ENCODE measurements around the gene PBX2. TPM values are rescaled to one million over a fixed set of nuclear protein-coding genes. Genes with fewer than 3 reads are reported as not detected.
"Not testable (repeated sequence)": the region's sequence is repeated elsewhere in the genome, so short reads cannot be mapped to it uniquely, and the experiment has no call there.

PBX2 gene
- total RNA-seq, 1 experiment from 2014 or later: 84.0 TPM

GRCh38 chr6:32195652-32195901, 5.6 kb upstream of the PBX2 start:
- H3K4me1 ChIP-seq (ENCODE audit: insufficient read depth, low read length, poor library complexity, severe bottlenecking): peaks cover 41% of the 10 kb centered on the region
- peak overlapping the region; percentile 99 for H3K27ac ChIP-seq (ENCODE audit: low read depth, low read length, poor library complexity, severe bottlenecking)
- TF ChIP-seq EZH2 (IDR thresholded peaks at IDR 0.05; ENCODE audit: borderline replicate concordance, low read depth, low read length, poor library complexity, severe bottlenecking): no peak
- peak; percentile 12; the same call in 1 of the 2 replicates for TF ChIP-seq CTCF (conservative IDR thresholded peaks at IDR 0.05; ENCODE audit: low read depth, low read length)
- H3K4me3 ChIP-seq (ENCODE audit: low read depth, low read length, poor library complexity, severe bottlenecking): peak overlapping the region; percentile 64
- intact Hi-C loops (cut with micrococcal nuclease; ENCODE audit: unreplicated experiment): loop anchor here (1.0 to 2.0 kb wide), 2 partner anchors 67 to 76 kb away; partner anchors contain the start of gene ATF6B
- CTCF ChIA-PET: interaction anchor here (0.6 to 1.0 kb wide), 4 partner anchors 18 to 174 kb away, joined by 3 to 4 read pairs (median 4); partner anchors contain the start of gene EGFL8
- DNase-seq (ENCODE audit: low spot score): peak; percentile 100
- H3K27me3 ChIP-seq (replicated peaks; ENCODE audit: insufficient read depth, low read depth, low read length, poor library complexity): no peaks in the 10 kb centered on the region
- no peaks in the 10 kb centered on the region for H3K9me3 ChIP-seq (ENCODE audit: low read depth, low read length, poor library complexity, severe bottlenecking)
- no peaks in the 10 kb centered on the region for H3K36me3 ChIP-seq (ENCODE audit: insufficient read depth, low read length, poor library complexity, severe bottlenecking)
- POLR2A ChIA-PET (ENCODE audit: low non-redundant PET): interaction anchor here (0.5 to 1.0 kb wide), 4 partner anchors 60 to 776 kb away, joined by 3 to 4 read pairs (median 4); no protein-coding TSS in a partner anchor
- no TSS peak for BruUV-seq (replicated peaks)

- ChIA-PET CTCF (interaction anchor here (0.6 to 1.0 kb wide), 3 partner anchors 17 to 174 kb away, joined by 3 to 4 read pairs (median 4); partner anchors contain the start of gene EGFL8), POLR2A (ENCODE audit: low non-redundant PET) (interaction anchor here (0.5 to 1.0 kb wide), 3 partner anchors 66 to 777 kb away, joined by 3 to 4 read pairs (median 4); no protein-coding TSS in a partner anchor)
- Histone ChIP-seq H3K27ac (ENCODE audit: low read depth, low read length, poor library complexity, severe bottlenecking) (peak overlapping the region; percentile 99), H3K27me3 (replicated peaks; ENCODE audit: insufficient read depth, low read depth, low read length, poor library complexity) (no peaks in the 10 kb centered on the region), H3K36me3 (ENCODE audit: insufficient read depth, low read length, poor library complexity, severe bottlenecking) (no peaks in the 10 kb centered on the region), H3K4me3 (ENCODE audit: low read depth, low read length, poor library complexity, severe bottlenecking) (peak overlapping the region; percentile 64), H3K4me1 (ENCODE audit: insufficient read depth, low read length, poor library complexity, severe bottlenecking) (peaks cover 44% of the 10 kb centered on the region), H3K9me3 (ENCODE audit: low read depth, low read length, poor library complexity, severe bottlenecking) (no peaks in the 10 kb centered on the region)
- DNase-seq (ENCODE audit: low spot score): peak; percentile 76
- BruUV-seq (replicated peaks): TSS peak; percentile 89
- intact Hi-C loops (cut with micrococcal nuclease; ENCODE audit: unreplicated experiment): loop anchor here (1.0 to 2.0 kb wide), 2 partner anchors 66 to 76 kb away; partner anchors contain the start of gene ATF6B
- no peak for TF ChIP-seq EZH2 (IDR thresholded peaks at IDR 0.05; ENCODE audit: borderline replicate concordance, low read depth, low read length, poor library complexity, severe bottlenecking)
- TF ChIP-seq CTCF (conservative IDR thresholded peaks at IDR 0.05; ENCODE audit: low read depth, low read length): peak; percentile 60
Observed at GRCh38 chr6:32194825-32195651, 5.0 kb upstream of the PBX2 start.

GRCh38 chr6:32194388-32194787, 4.4 kb upstream of the PBX2 start:
- ChIA-PET CTCF (no interaction called here), POLR2A (ENCODE audit: low non-redundant PET) (no interaction called here)
- Histone ChIP-seq H3K4me3 (ENCODE audit: low read depth, low read length, poor library complexity, severe bottlenecking) (no peak overlapping the region), H3K27ac (ENCODE audit: low read depth, low read length, poor library complexity, severe bottlenecking) (peak overlapping the region; percentile 99), H3K36me3 (ENCODE audit: insufficient read depth, low read length, poor library complexity, severe bottlenecking) (no peaks in the 10 kb centered on the region), H3K9me3 (ENCODE audit: low read depth, low read length, poor library complexity, severe bottlenecking) (no peaks in the 10 kb centered on the region), H3K4me1 (ENCODE audit: insufficient read depth, low read length, poor library complexity, severe bottlenecking) (peaks cover 44% of the 10 kb centered on the region), H3K27me3 (replicated peaks; ENCODE audit: insufficient read depth, low read depth, low read length, poor library complexity) (no peaks in the 10 kb centered on the region)
- BruUV-seq (replicated peaks): no TSS peak
- intact Hi-C loops (cut with micrococcal nuclease; ENCODE audit: unreplicated experiment): loop anchor here (2.0 kb wide), 1 partner anchor 66 kb away; the partner anchor contains the start of gene ATF6B
- TF ChIP-seq CTCF (conservative IDR thresholded peaks at IDR 0.05; ENCODE audit: low read depth, low read length): no peak
- no peak for TF ChIP-seq EZH2 (IDR thresholded peaks at IDR 0.05; ENCODE audit: borderline replicate concordance, low read depth, low read length, poor library complexity, severe bottlenecking)
- DNase-seq (ENCODE audit: low spot score): no peak

GRCh38 chr6:32193096-32193495, 3.1 kb upstream of the PBX2 start:
- H3K4me1 ChIP-seq (ENCODE audit: insufficient read depth, low read length, poor library complexity, severe bottlenecking): peaks cover 44% of the 10 kb centered on the region
- H3K27me3 ChIP-seq (replicated peaks; ENCODE audit: insufficient read depth, low read depth, low read length, poor library complexity); BruUV-seq (replicated peaks); H3K4me3 ChIP-seq (ENCODE audit: low read depth, low read length, poor library complexity, severe bottlenecking); intact Hi-C loops (cut with micrococcal nuclease; ENCODE audit: unreplicated experiment); CTCF ChIA-PET; DNase-seq (ENCODE audit: low spot score); H3K36me3 ChIP-seq (ENCODE audit: insufficient read depth, low read length, poor library complexity, severe bottlenecking); POLR2A ChIA-PET (ENCODE audit: low non-redundant PET); H3K9me3 ChIP-seq (ENCODE audit: low read depth, low read length, poor library complexity, severe bottlenecking): not testable (repeated sequence)
- H3K27ac ChIP-seq (ENCODE audit: low read depth, low read length, poor library complexity, severe bottlenecking): peak overlapping the region; percentile 94

Data from A673 (cell line).